GM19397 (cell line): Measurements from ENCODE around the gene ZNF174.

Source experiments
- ATAC-seq: cut with Tn5 transposase; IDR thresholded peaks from one replicate; pipeline ENCODE4 v1.9.1; 2021; ENCODE audit warnings: mild to moderate bottlenecking, moderate library complexity; ENCODE audit not compliant: unreplicated experiment

ZNF174 gene

GRCh38 chr16:3400779-3401688 is at the start of gene ZNF174, which contains the start of gene ZSCAN32:
ZNF174 (plus strand) TSS chr16:3401215; CDS start chr16:3402005, 790 bp downstream.
ZSCAN32 (minus strand) TSS chr16:3401004; CDS start chr16:3397557, 3,447 bp downstream.
- peak; percentile 96 for ATAC-seq

- no peak for ATAC-seq
Observed at GRCh38 chr16:3355589-3355988, 45.4 kb upstream of the ZNF174 start, which contains the start of gene OR2C1. OR2C1 (plus strand) TSS chr16:3355889; CDS start chr16:3355941, 52 bp downstream.

GRCh38 chr16:3356118-3356517 is 44.9 kb upstream of the ZNF174 start:
- no peak for ATAC-seq

- no peak for ATAC-seq
Observed at GRCh38 chr16:3358871-3359270, 42.1 kb upstream of the ZNF174 start.

GRCh38 chr16:3362931-3363330 is 38.1 kb upstream of the ZNF174 start:
- no peak for ATAC-seq

- ATAC-seq, result no peak
Observed at GRCh38 chr16:3363793-3364192, 37.2 kb upstream of the ZNF174 start.

- ATAC-seq, result peak; percentile 83
Observed at GRCh38 chr16:3364774-3365427, 36.1 kb upstream of the ZNF174 start.

- ATAC-seq, result no peak
Observed at GRCh38 chr16:3369073-3369472, 31.9 kb upstream of the ZNF174 start.

- no peak for ATAC-seq
Observed at GRCh38 chr16:3375680-3376079, 25.3 kb upstream of the ZNF174 start.

GRCh38 chr16:3377917-3378316 is 23.1 kb upstream of the ZNF174 start:
- ATAC-seq, result no peak

- ATAC-seq, result no peak
Observed at GRCh38 chr16:3383045-3383448, 18.0 kb upstream of the ZNF174 start.

GRCh38 chr16:3388325-3388724 is 12.7 kb upstream of the ZNF174 start:
- no peak for ATAC-seq

GRCh38 chr16:3389663-3390338 is 11.2 kb upstream of the ZNF174 start:
- ATAC-seq, result no peak

GRCh38 chr16:3400446-3400778 is 603 bp upstream of the ZNF174 start:
- ATAC-seq, result no peak

- no peak for ATAC-seq
Observed at GRCh38 chr16:3401719-3402397, 843 bp downstream of the ZNF174 start.

GRCh38 chr16:3408561-3409197 is 7.7 kb downstream of the ZNF174 start:
- no peak for ATAC-seq

- ATAC-seq, result no peak
Observed at GRCh38 chr16:3413730-3414379, 12.8 kb downstream of the ZNF174 start.

- ATAC-seq, result no peak
Observed at GRCh38 chr16:3431779-3432219, 30.8 kb downstream of the ZNF174 start.

- ATAC-seq, result no peak
Observed at GRCh38 chr16:3434373-3434772, 33.4 kb downstream of the ZNF174 start.

GRCh38 chr16:3439637-3440036 is 38.6 kb downstream of the ZNF174 start:
- ATAC-seq, result no peak
